ENCODE measurements around the gene MEG3. TPM values are rescaled to one million over a fixed set of nuclear protein-coding genes. Genes with fewer than 3 reads are reported as not detected.

The MEG3 gene
- total and polyA plus RNA-seq, 2 experiments from 2014 or later = not detected

DNA sequence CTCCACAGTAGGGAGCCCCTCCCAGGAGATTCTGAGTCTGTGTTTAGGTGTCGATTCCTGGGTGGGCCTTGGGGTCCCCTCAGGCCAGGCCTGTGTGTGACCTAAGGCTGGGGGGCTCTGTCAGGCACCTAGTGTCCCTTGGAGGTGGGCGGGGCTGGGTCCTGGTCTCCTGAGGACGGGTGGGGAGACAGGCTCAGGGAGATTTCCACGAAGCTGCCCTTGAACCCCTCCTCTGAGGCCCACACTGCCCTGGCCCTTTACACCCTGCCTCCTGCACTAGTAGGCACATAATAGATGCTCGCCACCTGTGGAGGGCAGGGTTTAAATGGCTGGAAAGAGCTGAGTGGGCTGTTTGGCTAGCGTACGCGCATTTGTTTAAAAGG lies 32.9 kb downstream of the MEG3 start (continued):
- TF ChIP-seq, protein P1, sequence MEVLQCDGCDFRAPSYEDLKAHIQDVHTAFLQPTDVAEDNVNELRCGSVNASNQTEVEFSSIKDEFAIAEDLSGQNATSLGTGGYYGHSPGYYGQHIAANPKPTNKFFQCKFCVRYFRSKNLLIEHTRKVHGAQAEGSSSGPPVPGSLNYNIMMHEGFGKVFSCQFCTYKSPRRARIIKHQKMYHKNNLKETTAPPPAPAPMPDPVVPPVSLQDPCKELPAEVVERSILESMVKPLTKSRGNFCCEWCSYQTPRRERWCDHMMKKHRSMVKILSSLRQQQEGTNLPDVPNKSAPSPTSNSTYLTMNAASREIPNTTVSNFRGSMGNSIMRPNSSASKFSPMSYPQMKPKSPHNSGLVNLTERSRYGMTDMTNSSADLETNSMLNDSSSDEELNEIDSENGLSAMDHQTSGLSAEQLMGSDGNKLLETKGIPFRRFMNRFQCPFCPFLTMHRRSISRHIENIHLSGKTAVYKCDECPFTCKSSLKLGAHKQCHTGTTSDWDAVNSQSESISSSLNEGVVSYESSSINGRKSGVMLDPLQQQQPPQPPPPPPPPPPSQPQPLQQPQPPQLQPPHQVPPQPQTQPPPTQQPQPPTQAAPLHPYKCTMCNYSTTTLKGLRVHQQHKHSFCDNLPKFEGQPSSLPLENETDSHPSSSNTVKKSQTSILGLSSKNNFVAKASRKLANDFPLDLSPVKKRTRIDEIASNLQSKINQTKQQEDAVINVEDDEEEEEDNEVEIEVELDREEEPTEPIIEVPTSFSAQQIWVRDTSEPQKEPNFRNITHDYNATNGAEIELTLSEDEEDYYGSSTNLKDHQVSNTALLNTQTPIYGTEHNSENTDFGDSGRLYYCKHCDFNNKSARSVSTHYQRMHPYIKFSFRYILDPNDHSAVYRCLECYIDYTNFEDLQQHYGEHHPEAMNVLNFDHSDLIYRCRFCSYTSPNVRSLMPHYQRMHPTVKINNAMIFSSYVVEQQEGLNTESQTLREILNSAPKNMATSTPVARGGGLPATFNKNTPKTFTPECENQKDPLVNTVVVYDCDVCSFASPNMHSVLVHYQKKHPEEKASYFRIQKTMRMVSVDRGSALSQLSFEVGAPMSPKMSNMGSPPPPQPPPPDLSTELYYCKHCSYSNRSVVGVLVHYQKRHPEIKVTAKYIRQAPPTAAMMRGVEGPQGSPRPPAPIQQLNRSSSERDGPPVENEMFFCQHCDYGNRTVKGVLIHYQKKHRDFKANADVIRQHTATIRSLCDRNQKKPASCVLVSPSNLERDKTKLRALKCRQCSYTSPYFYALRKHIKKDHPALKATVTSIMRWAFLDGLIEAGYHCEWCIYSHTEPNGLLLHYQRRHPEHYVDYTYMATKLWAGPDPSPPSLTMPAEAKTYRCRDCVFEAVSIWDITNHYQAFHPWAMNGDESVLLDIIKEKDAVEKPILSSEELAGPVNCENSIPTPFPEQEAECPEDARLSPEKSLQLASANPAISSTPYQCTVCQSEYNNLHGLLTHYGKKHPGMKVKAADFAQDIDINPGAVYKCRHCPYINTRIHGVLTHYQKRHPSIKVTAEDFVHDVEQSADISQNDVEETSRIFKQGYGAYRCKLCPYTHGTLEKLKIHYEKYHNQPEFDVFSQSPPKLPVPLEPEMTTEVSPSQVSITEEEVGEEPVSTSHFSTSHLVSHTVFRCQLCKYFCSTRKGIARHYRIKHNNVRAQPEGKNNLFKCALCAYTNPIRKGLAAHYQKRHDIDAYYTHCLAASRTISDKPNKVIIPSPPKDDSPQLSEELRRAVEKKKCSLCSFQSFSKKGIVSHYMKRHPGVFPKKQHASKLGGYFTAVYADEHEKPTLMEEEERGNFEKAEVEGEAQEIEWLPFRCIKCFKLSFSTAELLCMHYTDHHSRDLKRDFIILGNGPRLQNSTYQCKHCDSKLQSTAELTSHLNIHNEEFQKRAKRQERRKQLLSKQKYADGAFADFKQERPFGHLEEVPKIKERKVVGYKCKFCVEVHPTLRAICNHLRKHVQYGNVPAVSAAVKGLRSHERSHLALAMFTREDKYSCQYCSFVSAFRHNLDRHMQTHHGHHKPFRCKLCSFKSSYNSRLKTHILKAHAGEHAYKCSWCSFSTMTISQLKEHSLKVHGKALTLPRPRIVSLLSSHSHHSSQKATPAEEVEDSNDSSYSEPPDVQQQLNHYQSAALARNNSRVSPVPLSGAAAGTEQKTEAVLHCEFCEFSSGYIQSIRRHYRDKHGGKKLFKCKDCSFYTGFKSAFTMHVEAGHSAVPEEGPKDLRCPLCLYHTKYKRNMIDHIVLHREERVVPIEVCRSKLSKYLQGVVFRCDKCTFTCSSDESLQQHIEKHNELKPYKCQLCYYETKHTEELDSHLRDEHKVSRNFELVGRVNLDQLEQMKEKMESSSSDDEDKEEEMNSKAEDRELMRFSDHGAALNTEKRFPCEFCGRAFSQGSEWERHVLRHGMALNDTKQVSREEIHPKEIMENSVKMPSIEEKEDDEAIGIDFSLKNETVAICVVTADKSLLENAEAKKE (CRISPR knock-in tag; IDR thresholded peaks at IDR 0.05) = no peak
- TF ChIP-seq, protein P2, sequence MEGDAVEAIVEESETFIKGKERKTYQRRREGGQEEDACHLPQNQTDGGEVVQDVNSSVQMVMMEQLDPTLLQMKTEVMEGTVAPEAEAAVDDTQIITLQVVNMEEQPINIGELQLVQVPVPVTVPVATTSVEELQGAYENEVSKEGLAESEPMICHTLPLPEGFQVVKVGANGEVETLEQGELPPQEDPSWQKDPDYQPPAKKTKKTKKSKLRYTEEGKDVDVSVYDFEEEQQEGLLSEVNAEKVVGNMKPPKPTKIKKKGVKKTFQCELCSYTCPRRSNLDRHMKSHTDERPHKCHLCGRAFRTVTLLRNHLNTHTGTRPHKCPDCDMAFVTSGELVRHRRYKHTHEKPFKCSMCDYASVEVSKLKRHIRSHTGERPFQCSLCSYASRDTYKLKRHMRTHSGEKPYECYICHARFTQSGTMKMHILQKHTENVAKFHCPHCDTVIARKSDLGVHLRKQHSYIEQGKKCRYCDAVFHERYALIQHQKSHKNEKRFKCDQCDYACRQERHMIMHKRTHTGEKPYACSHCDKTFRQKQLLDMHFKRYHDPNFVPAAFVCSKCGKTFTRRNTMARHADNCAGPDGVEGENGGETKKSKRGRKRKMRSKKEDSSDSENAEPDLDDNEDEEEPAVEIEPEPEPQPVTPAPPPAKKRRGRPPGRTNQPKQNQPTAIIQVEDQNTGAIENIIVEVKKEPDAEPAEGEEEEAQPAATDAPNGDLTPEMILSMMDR (conservative IDR thresholded peaks at IDR 0.05; ENCODE audit: low read depth in 2 of 2) = no peak
- TF ChIP-seq EZH2phosphoT487 (IDR thresholded peaks at IDR 0.05; ENCODE audit: unreplicated experiment) (no peak), POLR2AphosphoS5 (IDR thresholded peaks at IDR 0.05; ENCODE audit: low read depth) (no peak), ZNF114 (CRISPR knock-in tag; IDR thresholded peaks at IDR 0.05) (no peak), STAT1 (IDR thresholded peaks at IDR 0.05; ENCODE audit: unreplicated experiment) (no peak), CREB1 (CRISPR knock-in tag; IDR thresholded peaks at IDR 0.05; ENCODE audit: low read depth) (no peak), JUNB (IDR thresholded peaks at IDR 0.05; ENCODE audit: unreplicated experiment) (no peak)

GRCh38 chr14:100859781-100860180 lies 33.9 kb downstream of the MEG3 start:
- no peaks in the 10 kb centered on the region; the same call in 2 of the 3 replicates for H3K4me1 Mint-ChIP-seq
- H3K36me3 Mint-ChIP-seq (ENCODE audit: low read depth) = no peaks in the 10 kb centered on the region
- H3K27me3 Mint-ChIP-seq (ENCODE audit: insufficient read depth, low read depth, poor library complexity) = peaks cover 7% of the 10 kb centered on the region
- peaks cover 9% of the 10 kb centered on the region for H3K9me3 Mint-ChIP-seq
- no peak overlapping the region for H3K4me2 ChIP-seq
- H2AFZ ChIP-seq = no peak overlapping the region
- no peaks in the 10 kb centered on the region; the same call in 1 of the 2 replicates for H3K36me3 ChIP-seq (ENCODE audit: insufficient read depth)
- no peak overlapping the region for H3K27ac Mint-ChIP-seq
- no peaks in the 10 kb centered on the region for H4K20me1 ChIP-seq (replicated peaks; ENCODE audit: insufficient read depth)
- H3K27ac ChIP-seq (ENCODE audit: low read depth) = no peak overlapping the region
- H3K27me3 ChIP-seq (ENCODE audit: insufficient read depth) = no peaks in the 10 kb centered on the region
- H3K4me3 ChIP-seq = no peak overlapping the region
- no peak for ATAC-seq
- DNase-seq (ENCODE audit: low spot score) = no peak
- H3K79me2 ChIP-seq (replicated peaks; ENCODE audit: insufficient read depth) = no peaks in the 10 kb centered on the region
- 0 out of 2 replicates have a peak, but pooled peaks cover 6% of the 10 kb centered on the region for H3K9me2 ChIP-seq (ENCODE audit: insufficient read depth)
- H3F3A ChIP-seq (replicated peaks; ENCODE audit: low read depth) = no peaks in the 10 kb centered on the region
- no peaks in the 10 kb centered on the region for H3K4me1 ChIP-seq (ENCODE audit: insufficient read depth)
- H3K4me3 Mint-ChIP-seq = no peak overlapping the region
- no peak for TF ChIP-seq STAT1 (IDR thresholded peaks at IDR 0.05; ENCODE audit: unreplicated experiment)
- no peak for TF ChIP-seq CREB1 (CRISPR knock-in tag; IDR thresholded peaks at IDR 0.05; ENCODE audit: low read depth)
- TF ChIP-seq POLR2AphosphoS5 (IDR thresholded peaks at IDR 0.05; ENCODE audit: low read depth) = no peak
- no peak for TF ChIP-seq REST (IDR thresholded peaks at IDR 0.05; ENCODE audit: unreplicated experiment)
- no peak for TF ChIP-seq JUNB (IDR thresholded peaks at IDR 0.05; ENCODE audit: unreplicated experiment)
- TF ChIP-seq, protein P2 (conservative IDR thresholded peaks at IDR 0.05; ENCODE audit: low read depth in 2 of 2) = no peak
- no peak for TF ChIP-seq ZNF331 (CRISPR knock-in tag; IDR thresholded peaks at IDR 0.05; ENCODE audit: low read depth)
- TF ChIP-seq ZNF114 (CRISPR knock-in tag; IDR thresholded peaks at IDR 0.05) = no peak
- TF ChIP-seq EZH2 (IDR thresholded peaks at IDR 0.05; ENCODE audit: low read depth, unreplicated experiment) = no peak

Data from GM23338 (cell line).